Activated gamma-delta T cell treated with Interleukin-2 at 50 U/mL for 16 hours (primary cell): ENCODE measurements around the gene MARK2.
A peak's percentile ranks its signal among the peaks of the same experiment; 100 is the strongest.

Experiments
- DNase-seq: peaks from one replicate; pipeline ENCODE4 v3.0.0-alpha.2; 2020

The MARK2 gene

DNA sequence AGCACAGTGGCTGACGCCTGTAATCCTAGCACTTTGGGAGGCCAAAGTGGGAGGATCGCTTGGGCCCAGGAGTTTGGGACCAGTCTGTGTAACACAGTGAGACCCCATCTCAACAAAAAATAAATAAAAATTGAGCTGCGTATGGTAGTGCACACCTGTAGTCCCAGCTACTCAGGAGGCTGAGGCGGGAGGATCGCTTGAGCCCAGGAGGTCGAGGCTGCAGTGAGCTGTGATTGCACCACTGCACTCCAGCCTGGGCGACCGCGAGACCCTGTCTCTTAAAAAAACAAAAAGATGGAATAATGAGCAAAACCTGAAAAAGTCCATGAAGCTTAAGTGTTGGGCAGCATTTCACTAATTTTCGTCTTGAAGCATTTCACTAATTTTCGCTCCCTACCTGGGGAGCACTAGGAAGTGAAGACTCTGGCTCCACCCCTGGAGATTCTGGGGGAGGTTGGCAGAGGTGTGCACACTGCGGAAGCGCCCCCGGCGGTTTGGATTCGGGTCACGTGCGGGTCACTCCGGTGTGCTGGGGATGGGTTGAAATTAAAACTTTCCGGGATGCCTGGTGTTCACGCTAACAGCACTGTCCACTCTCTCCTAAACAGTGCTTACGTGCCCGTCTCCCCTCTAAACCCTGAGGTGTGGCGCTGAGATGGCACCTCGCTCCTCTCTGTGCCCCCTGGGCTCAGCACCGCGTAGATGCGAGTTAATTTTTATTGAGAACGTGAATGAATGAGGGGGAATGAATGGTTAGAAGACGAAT lies 99.0 kb downstream of the MARK2 start:
- DNase-seq = no peak

DNA sequence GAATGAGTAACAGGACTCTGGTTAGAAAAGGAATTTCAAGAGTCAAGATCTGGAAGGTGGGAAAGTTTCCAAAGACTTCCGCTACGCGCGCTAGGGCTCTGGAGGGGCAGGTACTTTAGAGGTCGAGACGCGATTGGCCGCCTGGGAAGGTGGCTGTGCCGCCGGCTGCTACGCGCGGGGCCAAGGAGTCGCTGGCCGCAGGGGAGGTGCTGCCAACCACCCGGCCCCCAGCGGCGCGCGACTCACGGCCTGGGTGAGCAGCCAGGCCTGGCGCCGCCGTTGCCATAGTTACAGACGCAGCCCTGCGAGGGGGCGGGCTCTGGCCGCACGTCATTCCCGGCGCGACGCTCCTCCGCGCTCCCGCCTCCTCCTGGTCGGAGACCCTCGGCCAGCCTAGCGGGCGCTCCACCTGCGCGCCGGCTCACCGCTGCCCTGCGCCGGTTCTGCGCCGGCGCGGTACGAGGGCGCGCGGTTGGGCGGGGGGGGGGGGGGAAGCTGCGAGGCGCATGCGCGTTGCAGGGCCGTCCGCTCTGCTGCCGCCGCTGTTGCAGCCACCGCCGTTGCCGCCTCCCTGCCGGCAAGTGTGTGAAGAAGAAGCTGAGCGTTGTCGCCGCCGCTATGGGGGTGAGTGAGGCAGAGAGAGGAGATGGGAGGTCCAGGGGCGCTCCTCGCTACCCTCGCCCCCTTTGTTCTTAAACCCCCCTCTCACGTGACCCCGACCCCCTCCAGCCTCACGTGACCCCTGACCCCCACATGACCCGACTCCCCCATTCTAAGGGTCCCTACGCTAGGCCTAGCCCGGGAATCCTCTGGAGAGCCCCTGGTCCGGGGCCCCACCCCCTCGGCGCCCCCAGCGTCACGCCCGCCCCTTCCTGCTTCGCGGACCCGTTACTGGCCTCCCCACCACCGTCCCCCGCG lies 99.8 kb downstream of the MARK2 start, which contains the start of gene NAA40:
TSS of gene NAA40 (plus strand) at position 524 of the 918 bp plus-strand sequence. CDS start at position 619, 95 bp downstream.
- DNase-seq = peak; percentile 91

- DNase-seq = no peak
Measured at GRCh38 chr11:63939397-63939891, 100.5 kb downstream of the MARK2 start.

GRCh38 chr11:63940786-63941185 lies 101.9 kb downstream of the MARK2 start:
- no peak for DNase-seq

DNA sequence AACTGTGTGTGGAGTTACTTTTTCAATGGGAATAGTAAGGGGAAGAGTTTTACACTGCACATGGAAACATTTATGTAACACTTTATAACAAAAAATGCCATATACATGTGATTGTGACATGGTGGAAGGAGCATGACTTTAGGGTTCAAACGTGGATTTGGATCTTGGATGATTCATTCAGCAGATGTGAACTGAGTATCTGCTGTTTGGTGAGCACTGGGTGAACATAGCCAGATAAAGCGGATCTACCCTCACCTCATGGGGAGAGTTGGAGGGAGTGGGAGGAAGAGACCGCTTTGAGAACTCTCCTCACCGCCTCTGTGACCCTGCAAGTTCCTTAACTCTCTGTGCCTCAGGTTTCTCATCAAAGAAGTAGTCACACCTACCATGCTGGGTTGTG lies 103.0 kb downstream of the MARK2 start:
- no peak for DNase-seq

DNA sequence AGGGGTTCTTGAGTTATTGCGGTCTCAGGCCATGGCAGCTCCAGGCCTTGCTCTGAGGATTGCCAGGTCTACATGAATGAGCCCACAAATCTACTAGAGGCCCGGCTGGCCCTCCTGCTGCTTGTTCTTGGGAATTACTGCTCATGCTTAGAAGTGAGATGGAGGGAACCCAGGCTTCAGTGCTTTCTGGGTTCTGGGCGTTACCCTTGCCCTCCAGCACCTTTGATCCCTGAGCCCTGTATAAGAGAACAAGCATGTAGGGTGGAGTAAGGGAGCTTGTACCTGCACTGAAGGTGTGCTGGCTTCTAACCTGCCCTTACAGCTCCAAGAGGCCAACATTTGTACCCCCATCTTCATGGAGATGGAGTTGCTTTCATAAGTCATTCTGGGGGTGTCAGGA lies 103.9 kb downstream of the MARK2 start:
- DNase-seq = no peak

GRCh38 chr11:63944987-63945386 lies 106.1 kb downstream of the MARK2 start:
- DNase-seq = no peak

DNA sequence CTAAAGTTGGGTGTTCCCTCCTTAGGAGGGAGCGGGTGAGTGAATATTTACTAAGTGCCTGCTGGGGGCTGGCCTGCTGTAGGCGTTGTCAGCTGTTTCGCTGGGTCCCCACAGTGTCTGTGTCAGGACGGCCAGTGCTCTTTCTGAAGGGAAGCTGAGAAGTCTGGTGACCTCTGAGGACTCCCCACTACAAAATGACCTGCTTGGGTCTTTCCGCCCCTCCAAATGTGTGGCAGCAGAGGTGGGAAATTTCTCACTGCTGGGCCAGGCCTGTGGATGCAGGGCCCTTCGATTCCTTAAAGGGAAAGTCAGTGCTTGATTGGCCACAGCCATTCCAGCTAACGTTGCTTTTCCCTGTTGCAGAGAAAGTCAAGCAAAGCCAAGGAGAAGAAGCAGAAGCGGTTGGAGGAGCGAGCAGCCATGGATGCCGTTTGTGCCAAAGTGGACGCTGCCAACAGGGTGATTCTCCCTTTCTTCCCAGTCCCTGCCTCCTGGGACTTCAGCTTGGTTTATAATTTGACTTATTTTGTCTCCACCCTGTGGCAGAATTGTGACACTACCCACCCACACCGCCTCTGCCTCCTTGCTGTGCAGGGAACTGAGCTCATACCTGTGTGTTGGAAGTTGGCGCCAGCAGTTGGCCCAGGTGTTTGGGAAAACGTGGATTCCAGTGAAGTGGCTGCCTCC lies 106.7 kb downstream of the MARK2 start:
- peak; percentile 39 for DNase-seq

DNA sequence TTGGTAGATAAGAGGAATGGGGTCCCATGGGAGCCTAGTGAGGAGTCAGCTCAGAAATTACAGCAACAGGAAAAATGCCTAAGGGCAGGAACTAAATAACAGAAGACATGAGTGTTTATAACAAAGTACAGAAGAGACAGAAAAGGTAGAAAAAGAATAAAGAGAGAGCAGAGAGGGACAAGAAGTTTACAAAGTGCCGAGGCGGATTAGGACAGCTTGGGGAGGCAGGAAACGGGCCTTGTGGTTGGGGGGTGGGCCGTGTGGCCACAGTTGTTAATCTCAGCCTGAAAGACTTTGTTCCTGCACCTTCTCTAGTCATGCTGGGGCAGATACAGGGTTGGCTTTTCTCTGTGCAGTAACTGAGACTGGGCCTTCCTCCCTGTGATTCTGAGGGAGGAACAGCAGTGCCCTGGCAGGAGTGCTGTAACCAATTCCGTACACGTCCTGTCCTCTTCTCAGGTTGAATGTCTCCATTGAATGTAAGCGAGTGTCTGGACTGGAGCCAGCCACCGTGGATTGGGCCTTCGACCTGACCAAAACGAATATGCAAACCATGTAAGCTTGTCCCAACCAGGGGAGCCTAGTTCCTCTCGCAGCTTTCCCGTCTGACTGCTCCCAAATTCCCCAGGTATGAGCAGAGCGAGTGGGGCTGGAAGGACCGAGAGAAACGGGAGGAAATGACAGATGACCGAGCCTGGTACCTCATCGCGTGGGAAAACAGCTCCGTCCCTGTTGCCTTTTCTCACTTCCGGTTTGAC lies 113.0 kb downstream of the MARK2 start:
- DNase-seq = peak; percentile 49

GRCh38 chr11:63952570-63952969 lies 113.7 kb downstream of the MARK2 start:
- DNase-seq = no peak

DNA sequence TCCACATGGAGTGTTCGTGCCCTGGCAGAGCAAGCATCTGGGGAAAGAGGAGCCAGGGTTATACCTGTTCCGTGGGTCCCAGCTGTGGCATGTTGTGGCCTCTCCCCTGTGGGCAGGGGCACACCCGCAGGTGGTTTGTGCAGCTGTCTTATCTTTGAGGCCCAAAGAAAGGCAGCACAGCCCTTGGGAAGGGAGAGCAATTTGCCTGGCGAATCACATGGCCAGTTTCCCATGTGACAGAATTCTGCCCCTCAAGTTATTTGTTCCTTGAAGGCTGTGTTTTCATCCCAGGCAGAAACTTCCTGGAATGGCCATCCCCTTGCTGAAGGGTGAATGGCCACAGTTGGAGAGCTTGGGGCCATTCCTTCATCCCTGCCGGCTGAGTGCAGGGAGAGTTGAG lies 119.1 kb downstream of the MARK2 start:
- DNase-seq = no peak
